WTC11 (cell line): Measurements from ENCODE around the gene ZBP1. TPM values are rescaled to one million over a fixed set of nuclear protein-coding genes. Genes with fewer than 3 reads are reported as not detected.
A peak's percentile ranks its signal among the peaks of the same experiment; 100 is the strongest.

Experiments used
- ATAC-seq: fragments of 200-7000 bp; cut with Tn5 transposase; 2 replicates; pipeline ENCODE4 v1.10.0; 2021; ENCODE audit warnings: mild to moderate bottlenecking, moderate library complexity
- CTCF ChIA-PET: fragments of 300-600 bp; sonication (Branson Sonifier 250); formaldehyde crosslinking; loops from one replicate; lab custom pipeline; 2021; ENCODE audit warnings: antibody characterized with exemption; lab: Charles Lee
- POLR2A ChIA-PET: fragments of 350-600 bp; sonication (Branson Sonifier 250); formaldehyde crosslinking; loops from one replicate; lab custom pipeline; 2021; ENCODE audit warnings: antibody characterized with exemption; lab: Charles Lee
- DNase-seq: peaks from one replicate; pipeline ENCODE4 v3.0.0; 2021; ENCODE audit warnings: low spot score
- H3K27ac Mint-ChIP-seq: 2 replicates; pipeline ENCODE4 v1.8.0; 2021; ENCODE audit warnings: mixed read lengths
- H3K27me3 Mint-ChIP-seq: 2 replicates; pipeline ENCODE4 v1.8.0; 2021; ENCODE audit warnings: low read depth, mild to moderate bottlenecking, moderate library complexity, mixed read lengths
- H3K36me3 Mint-ChIP-seq: 2 replicates; pipeline ENCODE4 v1.8.0; 2021; ENCODE audit warnings: mixed read lengths
- H3K4me1 Mint-ChIP-seq: 2 replicates; pipeline ENCODE4 v1.8.0; 2022; ENCODE audit warnings: mixed read lengths
- H3K4me3 Mint-ChIP-seq: 2 replicates; pipeline ENCODE4 v1.8.0; 2021; ENCODE audit warnings: mild to moderate bottlenecking, moderate library complexity, mixed read lengths
- H3K9me3 Mint-ChIP-seq: 2 replicates; pipeline ENCODE4 v1.8.0; 2021; ENCODE audit warnings: mixed read lengths
- ARID4B ChIP-seq: sonication (generic); formaldehyde crosslinking; IDR thresholded peaks from 2 replicates; pipeline ENCODE4 v1.8.0; 2023; ENCODE audit warnings: missing genetic modification reagents, mild to moderate bottlenecking, borderline replicate concordance
- ATF1 ChIP-seq: sonication (generic); formaldehyde crosslinking; IDR thresholded peaks from 2 replicates; pipeline ENCODE4 v1.8.1; 2023; ENCODE audit warnings: mild to moderate bottlenecking, moderate library complexity, missing genetic modification reagents
- ATF2 ChIP-seq: sonication (generic); formaldehyde crosslinking; IDR thresholded peaks from 2 replicates; pipeline ENCODE4 v1.8.1; 2022; ENCODE audit warnings: low read depth, missing genetic modification reagents, borderline replicate concordance
- CTCF ChIP-seq: fragments of 200-600 bp; IDR thresholded peaks from 2 replicates; pipeline ENCODE4 v1.8.0; 2022; ENCODE audit warnings: antibody characterized with exemption
- E2F5 ChIP-seq: sonication (generic); formaldehyde crosslinking; IDR thresholded peaks from 2 replicates; pipeline ENCODE4 v1.8.1; 2022; ENCODE audit warnings: mild to moderate bottlenecking, moderate library complexity, missing genetic modification reagents
- EMX1 ChIP-seq: fragments of 250-450 bp; sonication (Bioruptor Pico); IDR thresholded peaks from 2 replicates; pipeline ENCODE4 v1.8.0; 2021; ENCODE audit warnings: mild to moderate bottlenecking
- ERG ChIP-seq: fragments of 250-450 bp; sonication (Bioruptor Pico); IDR thresholded peaks from 2 replicates; pipeline ENCODE4 v1.8.0; 2021; ENCODE audit warnings: mild to moderate bottlenecking
- ESRRA ChIP-seq: sonication (generic); formaldehyde crosslinking; IDR thresholded peaks from 2 replicates; pipeline ENCODE4 v1.8.1; 2022; ENCODE audit warnings: mild to moderate bottlenecking, missing genetic modification reagents, borderline replicate concordance
- HMGA2 ChIP-seq: fragments of 250-450 bp; sonication (Bioruptor Pico); IDR thresholded peaks from 2 replicates; pipeline ENCODE4 v1.4.0; 2021; ENCODE audit warnings: mild to moderate bottlenecking, moderate library complexity
- IRF1 ChIP-seq: sonication (generic); formaldehyde crosslinking; IDR thresholded peaks from 2 replicates; pipeline ENCODE4 v1.8.0; 2023; ENCODE audit warnings: missing genetic modification reagents
- JUN ChIP-seq: sonication (generic); formaldehyde crosslinking; IDR thresholded peaks from 2 replicates; pipeline ENCODE4 v1.8.0; 2023; ENCODE audit warnings: mild to moderate bottlenecking, missing genetic modification reagents
- MLX ChIP-seq: sonication (generic); formaldehyde crosslinking; IDR thresholded peaks from 2 replicates; pipeline ENCODE4 v1.8.1; 2023; ENCODE audit warnings: mild to moderate bottlenecking, missing genetic modification reagents, moderate library complexity
- MYBL2 ChIP-seq: sonication (generic); formaldehyde crosslinking; IDR thresholded peaks from 2 replicates; pipeline ENCODE4 v1.8.1; 2023; ENCODE audit warnings: mild to moderate bottlenecking, moderate library complexity, missing genetic modification reagents
- NFE2L1 ChIP-seq: sonication (generic); formaldehyde crosslinking; IDR thresholded peaks from 2 replicates; pipeline ENCODE4 v1.8.1; 2023; ENCODE audit warnings: missing genetic modification reagents
- OVOL2 ChIP-seq: fragments of 250-450 bp; sonication (Bioruptor Pico); IDR thresholded peaks from 2 replicates; pipeline ENCODE4 v1.9.0; 2021; ENCODE audit warnings: mild to moderate bottlenecking, borderline replicate concordance
- PRRX2 ChIP-seq: fragments of 250-450 bp; sonication (Bioruptor Pico); IDR thresholded peaks from 2 replicates; pipeline ENCODE4 v1.8.0; 2021; ENCODE audit warnings: mild to moderate bottlenecking
- SP1 ChIP-seq: sonication (generic); formaldehyde crosslinking; conservative IDR thresholded peaks from 2 replicates; pipeline ENCODE4 v1.8.1; 2022; ENCODE audit warnings: missing genetic modification reagents
- TP53 ChIP-seq: sonication (generic); formaldehyde crosslinking; IDR thresholded peaks from 2 replicates; pipeline ENCODE4 v1.8.1; 2023; ENCODE audit warnings: mild to moderate bottlenecking, missing genetic modification reagents
- ZMAT4 ChIP-seq: fragments of 250-450 bp; sonication (Bioruptor Pico); IDR thresholded peaks from 2 replicates; pipeline ENCODE4 v1.9.0; 2021; ENCODE audit warnings: mild to moderate bottlenecking
- ZNF121 ChIP-seq: sonication (generic); formaldehyde crosslinking; IDR thresholded peaks from 2 replicates; pipeline ENCODE4 v1.8.0; 2023; ENCODE audit warnings: missing genetic modification reagents
- ZSCAN18 ChIP-seq: fragments of 250-450 bp; sonication (Bioruptor Pico); IDR thresholded peaks from 2 replicates; pipeline ENCODE4 v2.1.2; 2022; ENCODE audit warnings: mild to moderate bottlenecking, moderate library complexity
- total RNA-seq: library from RNA; stranded (reverse); gene quantifications from 3 replicates; pipeline ENCODE4 v1.2.3, GENCODE V29; 2021

Gene ZBP1
- total RNA-seq, 1 experiment from 2014 or later, result not detected

- no peak for TF ChIP-seq ZNF121
- no peak for TF ChIP-seq TP53 (CRISPR knock-in tag)
- no peak for TF ChIP-seq ERG
- TF ChIP-seq IRF1 (CRISPR knock-in tag), result no peak
- TF ChIP-seq MYBL2 (CRISPR knock-in tag), result no peak
- TF ChIP-seq NFE2L1, result no peak
- no peak for TF ChIP-seq HMGA2 (CRISPR knock-in tag)
- TF ChIP-seq ATF2, result no peak
- TF ChIP-seq CTCF, result no peak
- TF ChIP-seq JUN (CRISPR knock-in tag), result no peak
- TF ChIP-seq ATF1 (CRISPR knock-in tag), result no peak
- no peak for TF ChIP-seq ARID4B
- TF ChIP-seq SP1 (CRISPR knock-in tag), result no peak
Observed at GRCh38 chr20:57665589-57665971, 45.4 kb upstream of the ZBP1 start (continued).

GRCh38 chr20:57664924-57665588 is 44.8 kb upstream of the ZBP1 start:
- Mint-ChIP-seq H3K4me3 (no peak overlapping the region), H3K36me3 (no peaks in the 10 kb centered on the region; the same call in 1 of the 2 replicates), H3K4me1 (peaks cover 45% of the 10 kb centered on the region), H3K27me3 (no peaks in the 10 kb centered on the region), H3K9me3 (no peaks in the 10 kb centered on the region), H3K27ac (no peak overlapping the region)
- ATAC-seq, result no peak
- DNase-seq, result peak; percentile 6
- POLR2A ChIA-PET, result interaction anchor here (0.7 kb wide), 1 partner anchor 252 kb away, joined by 7 read pairs; no protein-coding TSS in a partner anchor
- CTCF ChIA-PET, result interaction anchor here (0.6 kb wide), 2 partner anchors 10 to 1918 kb away, joined by 3 to 4 read pairs; no protein-coding TSS in a partner anchor
- no peak for TF ChIP-seq TP53 (CRISPR knock-in tag)
- no peak for TF ChIP-seq OVOL2 (CRISPR knock-in tag)
- no peak for TF ChIP-seq ESRRA (CRISPR knock-in tag)
- no peak for TF ChIP-seq SP1 (CRISPR knock-in tag)
- TF ChIP-seq E2F5 (CRISPR knock-in tag), result no peak
- no peak for TF ChIP-seq MLX (CRISPR knock-in tag)
- TF ChIP-seq PRRX2 (CRISPR knock-in tag), result no peak
- no peak for TF ChIP-seq ZSCAN18 (CRISPR knock-in tag)
- TF ChIP-seq ZMAT4, result no peak
- no peak for TF ChIP-seq EMX1 (CRISPR knock-in tag)
